ENCODE data around the gene TBX19.

The TBX19 gene

GRCh38 chr1:168300626-168301025 lies 19.9 kb downstream of the TBX19 start:
- TF ChIP-seq, protein P1, sequence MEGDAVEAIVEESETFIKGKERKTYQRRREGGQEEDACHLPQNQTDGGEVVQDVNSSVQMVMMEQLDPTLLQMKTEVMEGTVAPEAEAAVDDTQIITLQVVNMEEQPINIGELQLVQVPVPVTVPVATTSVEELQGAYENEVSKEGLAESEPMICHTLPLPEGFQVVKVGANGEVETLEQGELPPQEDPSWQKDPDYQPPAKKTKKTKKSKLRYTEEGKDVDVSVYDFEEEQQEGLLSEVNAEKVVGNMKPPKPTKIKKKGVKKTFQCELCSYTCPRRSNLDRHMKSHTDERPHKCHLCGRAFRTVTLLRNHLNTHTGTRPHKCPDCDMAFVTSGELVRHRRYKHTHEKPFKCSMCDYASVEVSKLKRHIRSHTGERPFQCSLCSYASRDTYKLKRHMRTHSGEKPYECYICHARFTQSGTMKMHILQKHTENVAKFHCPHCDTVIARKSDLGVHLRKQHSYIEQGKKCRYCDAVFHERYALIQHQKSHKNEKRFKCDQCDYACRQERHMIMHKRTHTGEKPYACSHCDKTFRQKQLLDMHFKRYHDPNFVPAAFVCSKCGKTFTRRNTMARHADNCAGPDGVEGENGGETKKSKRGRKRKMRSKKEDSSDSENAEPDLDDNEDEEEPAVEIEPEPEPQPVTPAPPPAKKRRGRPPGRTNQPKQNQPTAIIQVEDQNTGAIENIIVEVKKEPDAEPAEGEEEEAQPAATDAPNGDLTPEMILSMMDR (conservative IDR thresholded peaks at IDR 0.05; ENCODE audit: low read length): no peak
- peak; percentile 3 for DNase-seq (ENCODE audit: low read depth)
- H3K4me3 ChIP-seq (ENCODE audit: low read length): no peak overlapping the region

DNA sequence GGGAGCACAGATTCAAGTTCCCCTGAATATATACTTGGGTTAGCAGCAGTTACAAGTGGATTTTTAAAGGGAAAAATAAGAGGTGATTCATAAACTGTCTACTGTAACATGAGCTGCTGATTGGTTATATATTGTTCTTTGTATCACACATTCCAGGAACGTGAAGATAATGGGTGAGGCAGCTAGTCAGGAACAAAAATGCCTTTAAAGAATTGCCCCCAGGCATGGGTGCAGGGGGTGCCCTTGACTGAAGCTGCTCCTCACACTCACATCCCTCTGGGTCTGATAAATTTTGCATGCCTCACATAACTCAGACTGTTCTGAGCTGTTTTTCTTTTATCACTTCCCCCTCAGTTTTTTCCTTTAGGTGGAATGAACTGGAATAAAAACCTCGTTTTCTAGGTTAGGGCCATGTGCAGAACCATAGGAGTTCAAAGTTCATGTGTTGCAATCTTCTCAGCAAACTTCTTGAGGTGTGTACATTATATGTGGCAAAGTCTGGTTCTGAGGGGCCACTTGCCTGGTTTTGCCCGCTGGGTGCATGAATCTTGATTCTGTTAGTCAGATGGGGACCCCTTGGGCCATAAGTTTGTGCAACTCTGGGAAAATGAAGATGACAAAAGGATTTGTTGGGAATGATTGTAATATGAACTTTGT lies 21.1 kb downstream of the TBX19 start:
- peak; percentile 62 for DNase-seq (ENCODE audit: low read depth)
- no peak overlapping the region for H3K4me3 ChIP-seq (ENCODE audit: low read length)
- TF ChIP-seq, protein P1 (conservative IDR thresholded peaks at IDR 0.05; ENCODE audit: low read length): no peak

DNA sequence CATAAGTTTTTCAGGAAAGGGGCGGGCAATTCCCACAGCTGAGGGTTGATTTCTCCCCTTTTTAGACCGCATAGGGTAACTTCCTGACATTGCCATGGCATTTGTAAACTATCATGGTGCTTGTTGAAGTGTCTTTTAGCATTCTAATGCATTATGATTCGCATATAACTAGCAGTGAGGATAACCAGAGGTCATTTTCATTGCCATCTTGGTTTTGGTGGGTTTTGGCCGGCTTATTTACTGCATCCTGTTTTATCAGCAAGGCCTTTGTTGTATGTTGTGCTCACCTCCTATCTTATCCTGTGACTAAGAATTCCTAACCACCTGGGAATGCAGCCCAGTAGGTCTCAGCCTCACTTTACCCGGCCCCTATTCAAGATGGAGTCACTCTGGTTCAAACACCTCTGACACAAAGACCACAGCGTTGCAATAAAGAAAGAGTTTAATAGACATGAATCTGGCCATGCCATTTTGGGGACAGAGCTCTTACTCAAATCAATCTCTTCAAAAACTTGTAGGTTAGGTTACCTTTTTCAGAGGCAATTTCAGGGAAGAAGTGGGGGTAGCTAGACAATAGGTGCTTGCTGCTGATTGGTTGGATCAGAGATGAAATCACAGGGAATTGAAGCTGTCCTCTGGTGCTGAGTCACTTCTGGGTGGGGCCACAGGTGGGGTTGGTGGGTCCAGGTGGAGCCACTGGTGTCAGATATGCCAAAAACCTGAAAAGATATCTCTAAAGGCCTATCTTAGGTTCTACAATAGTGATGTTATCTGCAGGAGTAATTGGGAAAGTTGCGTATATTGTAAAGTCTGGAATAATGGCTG lies 23.3 kb downstream of the TBX19 start:
- TF ChIP-seq, protein P1 (conservative IDR thresholded peaks at IDR 0.05; ENCODE audit: low read length): no peak
- no peak overlapping the region for H3K4me3 ChIP-seq (ENCODE audit: low read length)
- no peak for DNase-seq (ENCODE audit: low read depth)

DNA sequence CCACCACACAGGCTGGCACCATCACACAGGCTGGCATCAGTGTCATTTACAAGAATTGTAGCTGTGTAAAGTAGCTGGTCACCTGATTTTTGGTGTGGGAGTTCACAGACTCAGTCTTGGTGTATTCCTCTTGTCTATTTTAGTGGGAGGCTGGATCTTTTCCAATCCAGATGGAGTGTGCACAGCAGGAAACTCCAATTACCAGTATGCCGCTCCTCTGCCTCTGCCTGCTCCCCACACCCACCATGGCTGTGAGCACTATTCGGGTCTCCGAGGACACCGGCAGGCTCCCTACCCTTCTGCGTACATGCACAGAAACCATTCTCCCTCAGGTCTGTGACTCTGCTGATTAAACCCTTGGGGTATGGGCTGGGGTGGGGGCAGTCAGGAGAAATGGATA lies 24.2 kb downstream of the TBX19 start:
- H3K4me3 ChIP-seq (ENCODE audit: low read length): no peak overlapping the region
- TF ChIP-seq, protein P1 (conservative IDR thresholded peaks at IDR 0.05; ENCODE audit: low read length): no peak
- no peak for DNase-seq (ENCODE audit: low read depth)

GRCh38 chr1:168312718-168313604 lies 32.3 kb downstream of the TBX19 start:
- TF ChIP-seq, protein P1 (conservative IDR thresholded peaks at IDR 0.05; ENCODE audit: low read length): no peak
- DNase-seq (ENCODE audit: low read depth): no peak
- no peak overlapping the region for H3K4me3 ChIP-seq (ENCODE audit: low read length)

- DNase-seq (ENCODE audit: low read depth): no peak
- no peak overlapping the region for H3K4me3 ChIP-seq (ENCODE audit: low read length)
- TF ChIP-seq, protein P1 (conservative IDR thresholded peaks at IDR 0.05; ENCODE audit: low read length): no peak
These were observed 35.5 kb downstream of the TBX19 start for GRCh38 chr1:168316142-168316541.

Data from AG10803 (cell line).